A673 (cell line): ENCODE results near the gene EXOC5. TPM values are rescaled to one million over a fixed set of nuclear protein-coding genes. Genes with fewer than 3 reads are reported as not detected.
"Not testable (repeated sequence)": the region's sequence is repeated elsewhere in the genome, so short reads cannot be mapped to it uniquely, and the experiment has no call there.

Experiments
- BruUV-seq: library from RNA; stranded (reverse); fragments of 400-500 nt; replicated peaks from 2 replicates; lab custom pipeline; 2021; lab: Mats Ljungman, UMichigan
- CTCF ChIA-PET: fragments of 300-600 bp; sonication (Branson Sonifier 250); formaldehyde crosslinking; loops from one replicate; lab custom pipeline; 2022; ENCODE audit warnings: antibody characterized with exemption; lab: Charles Lee
- POLR2A ChIA-PET: fragments of 300-600 bp; sonication (Branson Sonifier 250); formaldehyde crosslinking; loops from one replicate; lab custom pipeline; 2022; ENCODE audit warnings: antibody characterized with exemption; ENCODE audit not compliant: low non-redundant PET; lab: Charles Lee
- DNase-seq: peaks from one replicate; pipeline ENCODE4 v3.0.0-alpha.2; 2015; ENCODE audit warnings: low spot score
- H3K27ac ChIP-seq: fragments of 200-600 bp; sonication (generic); 2 replicates; pipeline ENCODE4 v1.5.1; 2016; ENCODE audit warnings: mixed run types, low read depth, mild to moderate bottlenecking, mixed read lengths, antibody characterized with exemption, low read length; ENCODE audit not compliant: poor library complexity, severe bottlenecking
- H3K27me3 ChIP-seq: fragments of 200-600 bp; sonication (generic); replicated peaks from 2 replicates; pipeline ENCODE4 v1.6.1; 2017; ENCODE audit warnings: mixed run types, low read depth, mild to moderate bottlenecking, mixed read lengths, antibody characterized with exemption, low read length; ENCODE audit not compliant: insufficient read depth, poor library complexity
- H3K36me3 ChIP-seq: fragments of 200-600 bp; sonication (generic); 2 replicates; pipeline ENCODE4 v1.6.1; 2016; ENCODE audit warnings: mixed run types, mild to moderate bottlenecking, mixed read lengths, antibody characterized with exemption, low read length; ENCODE audit not compliant: insufficient read depth, poor library complexity, severe bottlenecking
- H3K4me1 ChIP-seq: fragments of 200-600 bp; sonication (generic); 2 replicates; pipeline ENCODE4 v1.6.1; 2017; ENCODE audit warnings: mixed run types, mild to moderate bottlenecking, mixed read lengths, antibody characterized with exemption, low read length; ENCODE audit not compliant: insufficient read depth, poor library complexity, severe bottlenecking
- H3K4me3 ChIP-seq: fragments of 200-600 bp; sonication (generic); 2 replicates; pipeline ENCODE4 v1.5.1; 2016; ENCODE audit warnings: low read depth, mixed run types, mild to moderate bottlenecking, mixed read lengths, low read length; ENCODE audit not compliant: poor library complexity, severe bottlenecking
- H3K9me3 ChIP-seq: fragments of 200-600 bp; sonication (generic); 2 replicates; pipeline ENCODE4 v1.6.1; 2016; ENCODE audit warnings: mixed run types, low read depth, mild to moderate bottlenecking, mixed read lengths, antibody characterized with exemption, low read length; ENCODE audit not compliant: poor library complexity, severe bottlenecking
- CTCF ChIP-seq: fragments of 300-800, 200-600 bp; sonication (generic); conservative IDR thresholded peaks from 2 replicates; pipeline ENCODE4 v1.5.1; 2017; ENCODE audit warnings: low read depth, mild to moderate bottlenecking, antibody characterized with exemption, low read length, moderate library complexity, mixed read lengths
- EZH2 ChIP-seq: fragments of 200-600 bp; sonication (generic); IDR thresholded peaks from 2 replicates; pipeline ENCODE4 v1.6.1; 2017; ENCODE audit warnings: borderline replicate concordance, low read depth, mild to moderate bottlenecking, mixed read lengths, antibody characterized with exemption, low read length; ENCODE audit not compliant: poor library complexity, severe bottlenecking
- intact Hi-C: fragments of 100-400 bp; cut with micrococcal nuclease; formaldehyde crosslinking; loops from one replicate; pipeline ENCODE4 v1.10.0; 2022; ENCODE audit not compliant: unreplicated experiment
- total RNA-seq: library from RNA; stranded (reverse); gene quantifications from 2 replicates; pipeline ENCODE4 v1.2.3, GENCODE V29; 2021

Gene EXOC5
- total RNA-seq, 1 experiment from 2014 or later = 132 TPM

GRCh38 chr14:57245941-57246340, 22.8 kb downstream of the EXOC5 start:
- BruUV-seq = no TSS peak
- H3K36me3 ChIP-seq = peaks cover 4% of the 10 kb centered on the region
- ChIA-PET CTCF (no interaction called here), POLR2A (interaction anchor here (0.5 kb wide), 1 partner anchor 12 kb away, joined by 3 read pairs; no protein-coding TSS in a partner anchor)
- DNase-seq = no peak
- no peak for TF ChIP-seq CTCF
- no peak for TF ChIP-seq EZH2
- no peaks in the 10 kb centered on the region for H3K27me3 ChIP-seq
- H3K4me3 ChIP-seq = no peak overlapping the region
- H3K4me1 ChIP-seq = peaks cover 11% of the 10 kb centered on the region
- H3K9me3 ChIP-seq = no peaks in the 10 kb centered on the region
- H3K27ac ChIP-seq = no peak overlapping the region
- intact Hi-C loops = no loop called here

DNA sequence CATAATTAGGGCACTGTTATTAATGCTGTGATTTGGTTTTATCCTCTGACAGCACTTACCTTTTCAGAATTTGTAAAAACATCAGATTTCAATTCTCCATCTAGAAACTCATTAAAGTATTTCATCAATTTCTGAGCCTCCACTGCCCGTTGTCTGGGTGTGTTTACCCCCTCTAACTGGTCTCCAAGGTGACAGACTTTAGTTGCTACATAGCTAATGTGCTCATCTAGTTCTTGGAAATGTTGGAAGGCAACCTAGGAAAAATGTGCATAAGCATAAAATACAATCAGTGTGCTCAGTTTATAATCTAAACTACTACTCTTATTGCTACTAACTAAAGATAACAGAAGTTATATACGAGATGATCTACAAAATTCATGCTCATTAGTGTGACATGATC, 24.6 kb downstream of the EXOC5 start:
- Histone ChIP-seq H3K27me3 (no peaks in the 10 kb centered on the region), H3K36me3 (peaks cover 6% of the 10 kb centered on the region), H3K27ac (no peak overlapping the region), H3K4me1 (peaks cover 11% of the 10 kb centered on the region), H3K9me3 (no peaks in the 10 kb centered on the region), H3K4me3 (no peak overlapping the region)
- no TSS peak for BruUV-seq
- ChIA-PET CTCF (no interaction called here), POLR2A (no interaction called here)
- DNase-seq = no peak
- TF ChIP-seq EZH2 (no peak), CTCF (no peak)
- intact Hi-C loops = no loop called here

GRCh38 chr14:57243320-57243719, 25.4 kb downstream of the EXOC5 start:
- BruUV-seq = no TSS peak
- H3K27me3 ChIP-seq = no peaks in the 10 kb centered on the region
- no peak overlapping the region for H3K27ac ChIP-seq
- POLR2A ChIA-PET = no interaction called here
- CTCF ChIA-PET = no interaction called here
- TF ChIP-seq EZH2 = no peak
- no peak for TF ChIP-seq CTCF
- no peak for DNase-seq
- no peak overlapping the region for H3K4me3 ChIP-seq
- no peaks in the 10 kb centered on the region for H3K9me3 ChIP-seq
- peaks cover 14% of the 10 kb centered on the region for H3K36me3 ChIP-seq
- intact Hi-C loops = no loop called here
- peaks cover 10% of the 10 kb centered on the region for H3K4me1 ChIP-seq

- H3K27me3 ChIP-seq, CTCF ChIA-PET, BruUV-seq, POLR2A ChIA-PET, H3K4me1 ChIP-seq, DNase-seq, H3K9me3 ChIP-seq, H3K4me3 ChIP-seq, intact Hi-C loops, H3K27ac ChIP-seq: not testable (repeated sequence)
- peaks cover 19% of the 10 kb centered on the region for H3K36me3 ChIP-seq
These were observed 28.6 kb downstream of the EXOC5 start for GRCh38 chr14:57240115-57240514.
